WTC11 (cell line): ENCODE data around the gene OR12D1. TPM values are rescaled to one million over a fixed set of nuclear protein-coding genes. Genes with fewer than 3 reads are reported as not detected.

Experiments
- ATAC-seq: fragments of 200-7000 bp; cut with Tn5 transposase; 2 replicates; pipeline ENCODE4 v1.10.0; 2021; ENCODE audit warnings: mild to moderate bottlenecking, moderate library complexity
- CTCF ChIA-PET: fragments of 300-600 bp; sonication (Branson Sonifier 250); formaldehyde crosslinking; loops from one replicate; lab custom pipeline; 2021; ENCODE audit warnings: antibody characterized with exemption; lab: Charles Lee
- POLR2A ChIA-PET: fragments of 350-600 bp; sonication (Branson Sonifier 250); formaldehyde crosslinking; loops from one replicate; lab custom pipeline; 2021; ENCODE audit warnings: antibody characterized with exemption; lab: Charles Lee
- DNase-seq: peaks from one replicate; pipeline ENCODE4 v3.0.0; 2021; ENCODE audit warnings: low spot score
- H3K27ac Mint-ChIP-seq: 2 replicates; pipeline ENCODE4 v1.8.0; 2021; ENCODE audit warnings: mixed read lengths
- H3K27me3 Mint-ChIP-seq: 2 replicates; pipeline ENCODE4 v1.8.0; 2021; ENCODE audit warnings: low read depth, mild to moderate bottlenecking, moderate library complexity, mixed read lengths
- H3K36me3 Mint-ChIP-seq: 2 replicates; pipeline ENCODE4 v1.8.0; 2021; ENCODE audit warnings: mixed read lengths
- H3K4me1 Mint-ChIP-seq: 2 replicates; pipeline ENCODE4 v1.8.0; 2022; ENCODE audit warnings: mixed read lengths
- H3K4me3 Mint-ChIP-seq: 2 replicates; pipeline ENCODE4 v1.8.0; 2021; ENCODE audit warnings: mild to moderate bottlenecking, moderate library complexity, mixed read lengths
- H3K9me3 Mint-ChIP-seq: 2 replicates; pipeline ENCODE4 v1.8.0; 2021; ENCODE audit warnings: mixed read lengths
- CREM ChIP-seq: sonication (generic); formaldehyde crosslinking; IDR thresholded peaks from 2 replicates; pipeline ENCODE4 v1.8.1; 2022; ENCODE audit warnings: mild to moderate bottlenecking, missing genetic modification reagents, moderate library complexity
- JAZF1 ChIP-seq: fragments of 250-450 bp; sonication (Bioruptor Pico); IDR thresholded peaks from 2 replicates; pipeline ENCODE4 v1.9.0; 2021; ENCODE audit warnings: moderate library complexity, mild to moderate bottlenecking, inconsistent platforms
- MYBL2 ChIP-seq: sonication (generic); formaldehyde crosslinking; IDR thresholded peaks from 2 replicates; pipeline ENCODE4 v1.8.1; 2023; ENCODE audit warnings: mild to moderate bottlenecking, moderate library complexity, missing genetic modification reagents
- SMAD4 ChIP-seq: sonication (generic); formaldehyde crosslinking; IDR thresholded peaks from 2 replicates; pipeline ENCODE4 v1.8.0; 2022; ENCODE audit warnings: mild to moderate bottlenecking, missing genetic modification reagents
- ZNF121 ChIP-seq: sonication (generic); formaldehyde crosslinking; IDR thresholded peaks from 2 replicates; pipeline ENCODE4 v1.8.0; 2023; ENCODE audit warnings: missing genetic modification reagents
- ZNF317 ChIP-seq: sonication (generic); formaldehyde crosslinking; IDR thresholded peaks from 2 replicates; pipeline ENCODE4 v1.8.1; 2023; ENCODE audit warnings: low read depth, mild to moderate bottlenecking, moderate library complexity, missing genetic modification reagents, borderline replicate concordance
- ZNF423 ChIP-seq: fragments of 250-450 bp; sonication (Bioruptor Pico); IDR thresholded peaks from 2 replicates; pipeline ENCODE4 v2.1.2; 2022; ENCODE audit warnings: mild to moderate bottlenecking, moderate library complexity
- ZNF671 ChIP-seq: fragments of 250-450 bp; sonication (Bioruptor Pico); IDR thresholded peaks from 2 replicates; pipeline ENCODE4 v1.8.0; 2021; ENCODE audit warnings: mild to moderate bottlenecking
- total RNA-seq: library from RNA; stranded (reverse); gene quantifications from 3 replicates; pipeline ENCODE4 v1.2.3, GENCODE V29; 2021
- TF ChIP-seq, protein P1 (sequence below): sonication (generic); formaldehyde crosslinking; IDR thresholded peaks from 2 replicates; pipeline ENCODE4 v1.8.1; 2023; ENCODE audit warnings: mild to moderate bottlenecking, missing genetic modification reagents
- TF ChIP-seq, protein P2 (sequence below): sonication (generic); formaldehyde crosslinking; IDR thresholded peaks from 2 replicates; pipeline ENCODE4 v1.8.1; 2023; ENCODE audit warnings: mild to moderate bottlenecking, missing genetic modification reagents, borderline replicate concordance
- TF ChIP-seq, protein P3 (sequence below): sonication (generic); formaldehyde crosslinking; IDR thresholded peaks from 2 replicates; pipeline ENCODE4 v1.8.0; 2023; ENCODE audit warnings: missing genetic modification reagents, mild to moderate bottlenecking, borderline replicate concordance
- TF ChIP-seq, protein P4 (sequence below): sonication (generic); formaldehyde crosslinking; IDR thresholded peaks from 2 replicates; pipeline ENCODE4 v1.8.1; 2023; ENCODE audit warnings: mild to moderate bottlenecking, missing genetic modification reagents
- TF ChIP-seq, protein P5 (sequence below): fragments of 250-450 bp; sonication (Bioruptor Pico); IDR thresholded peaks from 2 replicates; pipeline ENCODE4 v1.9.0; 2021; ENCODE audit warnings: mild to moderate bottlenecking

The OR12D1 gene
- total RNA-seq, 1 experiment from 2014 or later: not detected

DNA sequence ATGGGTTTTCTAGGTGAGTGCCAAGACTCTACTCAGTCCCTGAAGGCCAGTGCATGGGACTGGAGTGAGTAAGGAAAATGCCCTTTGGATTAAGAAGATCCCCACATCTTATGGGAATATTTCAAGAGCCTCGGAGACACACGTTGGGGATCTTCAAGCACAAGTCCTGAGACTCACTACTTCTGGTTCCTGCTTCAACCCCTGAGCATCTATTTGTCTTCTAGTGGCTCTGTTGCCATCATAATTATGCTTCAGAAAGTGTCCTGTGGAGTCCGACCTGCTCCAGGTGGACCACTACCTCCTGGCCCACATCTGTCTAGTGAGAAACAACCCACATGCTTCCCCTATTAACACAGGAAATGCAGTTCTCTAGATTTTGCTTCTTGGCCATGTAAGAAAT lies 46.0 kb upstream of the OR12D1 start, which contains the start of gene OR5V1 (continued):
- no peak for TF ChIP-seq SMAD4 (CRISPR knock-in tag)
- TF ChIP-seq, all 79 proteins: peak for 0

DNA sequence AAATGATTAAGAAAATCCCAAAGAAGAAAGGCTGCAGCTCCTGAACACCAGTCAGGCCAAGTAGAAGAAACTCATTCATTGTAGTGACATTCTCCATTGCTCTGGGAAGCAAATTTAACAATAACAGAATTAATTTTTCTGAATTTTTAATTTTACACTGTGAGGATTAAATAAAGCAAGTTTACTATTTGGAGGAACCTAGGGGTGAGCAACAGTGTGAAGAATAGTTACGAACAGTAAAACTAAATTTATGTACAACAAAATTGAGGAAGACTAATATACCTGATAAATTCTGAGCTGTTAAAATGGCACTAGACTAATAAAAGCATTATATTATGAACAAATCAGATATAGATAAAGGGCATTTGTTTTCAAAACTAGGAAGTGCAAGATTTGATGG lies 39.5 kb upstream of the OR12D1 start, which contains the start of gene OR12D3:
Gene OR12D3, minus strand, starts transcription at position 101 of the 400 bp plus-strand sequence. Its CDS starts 4 bp downstream, at position 97.
- no peaks in the 10 kb centered on the region for H3K36me3 Mint-ChIP-seq
- TF ChIP-seq ZNF671 (CRISPR knock-in tag): no peak
- TF ChIP-seq, protein P1, sequence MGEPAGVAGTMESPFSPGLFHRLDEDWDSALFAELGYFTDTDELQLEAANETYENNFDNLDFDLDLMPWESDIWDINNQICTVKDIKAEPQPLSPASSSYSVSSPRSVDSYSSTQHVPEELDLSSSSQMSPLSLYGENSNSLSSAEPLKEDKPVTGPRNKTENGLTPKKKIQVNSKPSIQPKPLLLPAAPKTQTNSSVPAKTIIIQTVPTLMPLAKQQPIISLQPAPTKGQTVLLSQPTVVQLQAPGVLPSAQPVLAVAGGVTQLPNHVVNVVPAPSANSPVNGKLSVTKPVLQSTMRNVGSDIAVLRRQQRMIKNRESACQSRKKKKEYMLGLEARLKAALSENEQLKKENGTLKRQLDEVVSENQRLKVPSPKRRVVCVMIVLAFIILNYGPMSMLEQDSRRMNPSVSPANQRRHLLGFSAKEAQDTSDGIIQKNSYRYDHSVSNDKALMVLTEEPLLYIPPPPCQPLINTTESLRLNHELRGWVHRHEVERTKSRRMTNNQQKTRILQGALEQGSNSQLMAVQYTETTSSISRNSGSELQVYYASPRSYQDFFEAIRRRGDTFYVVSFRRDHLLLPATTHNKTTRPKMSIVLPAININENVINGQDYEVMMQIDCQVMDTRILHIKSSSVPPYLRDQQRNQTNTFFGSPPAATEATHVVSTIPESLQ (CRISPR knock-in tag): no peak
- TF ChIP-seq JAZF1 (CRISPR knock-in tag): no peak
- no peak for TF ChIP-seq ZNF317
- TF ChIP-seq, protein P2, sequence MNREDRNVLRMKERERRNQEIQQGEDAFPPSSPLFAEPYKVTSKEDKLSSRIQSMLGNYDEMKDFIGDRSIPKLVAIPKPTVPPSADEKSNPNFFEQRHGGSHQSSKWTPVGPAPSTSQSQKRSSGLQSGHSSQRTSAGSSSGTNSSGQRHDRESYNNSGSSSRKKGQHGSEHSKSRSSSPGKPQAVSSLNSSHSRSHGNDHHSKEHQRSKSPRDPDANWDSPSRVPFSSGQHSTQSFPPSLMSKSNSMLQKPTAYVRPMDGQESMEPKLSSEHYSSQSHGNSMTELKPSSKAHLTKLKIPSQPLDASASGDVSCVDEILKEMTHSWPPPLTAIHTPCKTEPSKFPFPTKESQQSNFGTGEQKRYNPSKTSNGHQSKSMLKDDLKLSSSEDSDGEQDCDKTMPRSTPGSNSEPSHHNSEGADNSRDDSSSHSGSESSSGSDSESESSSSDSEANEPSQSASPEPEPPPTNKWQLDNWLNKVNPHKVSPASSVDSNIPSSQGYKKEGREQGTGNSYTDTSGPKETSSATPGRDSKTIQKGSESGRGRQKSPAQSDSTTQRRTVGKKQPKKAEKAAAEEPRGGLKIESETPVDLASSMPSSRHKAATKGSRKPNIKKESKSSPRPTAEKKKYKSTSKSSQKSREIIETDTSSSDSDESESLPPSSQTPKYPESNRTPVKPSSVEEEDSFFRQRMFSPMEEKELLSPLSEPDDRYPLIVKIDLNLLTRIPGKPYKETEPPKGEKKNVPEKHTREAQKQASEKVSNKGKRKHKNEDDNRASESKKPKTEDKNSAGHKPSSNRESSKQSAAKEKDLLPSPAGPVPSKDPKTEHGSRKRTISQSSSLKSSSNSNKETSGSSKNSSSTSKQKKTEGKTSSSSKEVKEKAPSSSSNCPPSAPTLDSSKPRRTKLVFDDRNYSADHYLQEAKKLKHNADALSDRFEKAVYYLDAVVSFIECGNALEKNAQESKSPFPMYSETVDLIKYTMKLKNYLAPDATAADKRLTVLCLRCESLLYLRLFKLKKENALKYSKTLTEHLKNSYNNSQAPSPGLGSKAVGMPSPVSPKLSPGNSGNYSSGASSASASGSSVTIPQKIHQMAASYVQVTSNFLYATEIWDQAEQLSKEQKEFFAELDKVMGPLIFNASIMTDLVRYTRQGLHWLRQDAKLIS (CRISPR knock-in tag): no peak
- no peak for TF ChIP-seq CREM (CRISPR knock-in tag)
- no peak for TF ChIP-seq MYBL2 (CRISPR knock-in tag)
- no peak for TF ChIP-seq ZNF423 (CRISPR knock-in tag)
- TF ChIP-seq, protein P3, sequence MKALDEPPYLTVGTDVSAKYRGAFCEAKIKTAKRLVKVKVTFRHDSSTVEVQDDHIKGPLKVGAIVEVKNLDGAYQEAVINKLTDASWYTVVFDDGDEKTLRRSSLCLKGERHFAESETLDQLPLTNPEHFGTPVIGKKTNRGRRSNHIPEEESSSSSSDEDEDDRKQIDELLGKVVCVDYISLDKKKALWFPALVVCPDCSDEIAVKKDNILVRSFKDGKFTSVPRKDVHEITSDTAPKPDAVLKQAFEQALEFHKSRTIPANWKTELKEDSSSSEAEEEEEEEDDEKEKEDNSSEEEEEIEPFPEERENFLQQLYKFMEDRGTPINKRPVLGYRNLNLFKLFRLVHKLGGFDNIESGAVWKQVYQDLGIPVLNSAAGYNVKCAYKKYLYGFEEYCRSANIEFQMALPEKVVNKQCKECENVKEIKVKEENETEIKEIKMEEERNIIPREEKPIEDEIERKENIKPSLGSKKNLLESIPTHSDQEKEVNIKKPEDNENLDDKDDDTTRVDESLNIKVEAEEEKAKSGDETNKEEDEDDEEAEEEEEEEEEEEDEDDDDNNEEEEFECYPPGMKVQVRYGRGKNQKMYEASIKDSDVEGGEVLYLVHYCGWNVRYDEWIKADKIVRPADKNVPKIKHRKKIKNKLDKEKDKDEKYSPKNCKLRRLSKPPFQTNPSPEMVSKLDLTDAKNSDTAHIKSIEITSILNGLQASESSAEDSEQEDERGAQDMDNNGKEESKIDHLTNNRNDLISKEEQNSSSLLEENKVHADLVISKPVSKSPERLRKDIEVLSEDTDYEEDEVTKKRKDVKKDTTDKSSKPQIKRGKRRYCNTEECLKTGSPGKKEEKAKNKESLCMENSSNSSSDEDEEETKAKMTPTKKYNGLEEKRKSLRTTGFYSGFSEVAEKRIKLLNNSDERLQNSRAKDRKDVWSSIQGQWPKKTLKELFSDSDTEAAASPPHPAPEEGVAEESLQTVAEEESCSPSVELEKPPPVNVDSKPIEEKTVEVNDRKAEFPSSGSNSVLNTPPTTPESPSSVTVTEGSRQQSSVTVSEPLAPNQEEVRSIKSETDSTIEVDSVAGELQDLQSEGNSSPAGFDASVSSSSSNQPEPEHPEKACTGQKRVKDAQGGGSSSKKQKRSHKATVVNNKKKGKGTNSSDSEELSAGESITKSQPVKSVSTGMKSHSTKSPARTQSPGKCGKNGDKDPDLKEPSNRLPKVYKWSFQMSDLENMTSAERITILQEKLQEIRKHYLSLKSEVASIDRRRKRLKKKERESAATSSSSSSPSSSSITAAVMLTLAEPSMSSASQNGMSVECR: no peak
- TF ChIP-seq ZNF121: no peak
- TF ChIP-seq, protein P4, sequence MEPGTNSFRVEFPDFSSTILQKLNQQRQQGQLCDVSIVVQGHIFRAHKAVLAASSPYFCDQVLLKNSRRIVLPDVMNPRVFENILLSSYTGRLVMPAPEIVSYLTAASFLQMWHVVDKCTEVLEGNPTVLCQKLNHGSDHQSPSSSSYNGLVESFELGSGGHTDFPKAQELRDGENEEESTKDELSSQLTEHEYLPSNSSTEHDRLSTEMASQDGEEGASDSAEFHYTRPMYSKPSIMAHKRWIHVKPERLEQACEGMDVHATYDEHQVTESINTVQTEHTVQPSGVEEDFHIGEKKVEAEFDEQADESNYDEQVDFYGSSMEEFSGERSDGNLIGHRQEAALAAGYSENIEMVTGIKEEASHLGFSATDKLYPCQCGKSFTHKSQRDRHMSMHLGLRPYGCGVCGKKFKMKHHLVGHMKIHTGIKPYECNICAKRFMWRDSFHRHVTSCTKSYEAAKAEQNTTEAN (CRISPR knock-in tag): no peak
- TF ChIP-seq, protein P5, sequence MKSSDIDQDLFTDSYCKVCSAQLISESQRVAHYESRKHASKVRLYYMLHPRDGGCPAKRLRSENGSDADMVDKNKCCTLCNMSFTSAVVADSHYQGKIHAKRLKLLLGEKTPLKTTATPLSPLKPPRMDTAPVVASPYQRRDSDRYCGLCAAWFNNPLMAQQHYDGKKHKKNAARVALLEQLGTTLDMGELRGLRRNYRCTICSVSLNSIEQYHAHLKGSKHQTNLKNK (CRISPR knock-in tag): no peak
- DNase-seq: no peak
- no peak within 1 kb of the TSS for H3K4me3 Mint-ChIP-seq
- no peak within 1 kb of the TSS for H3K27ac Mint-ChIP-seq
- POLR2A ChIA-PET: no interaction called here
- H3K27me3 Mint-ChIP-seq: no peaks in the 10 kb centered on the region
- H3K9me3 Mint-ChIP-seq: no peaks in the 10 kb centered on the region
- no peak for ATAC-seq
- CTCF ChIA-PET: interaction anchor here (0.8 to 3.3 kb wide), 6 partner anchors 12 to 275 kb away, joined by 3 to 31 read pairs (median 4); no protein-coding TSS in a partner anchor
- no peaks in the 10 kb centered on the region; the same call in 1 of the 2 replicates for H3K4me1 Mint-ChIP-seq
